ENCODE measurements around the gene OR9Q2. TPM values are rescaled to one million over a fixed set of nuclear protein-coding genes. Genes with fewer than 3 reads are reported as not detected.

OR9Q2 gene, protein sequence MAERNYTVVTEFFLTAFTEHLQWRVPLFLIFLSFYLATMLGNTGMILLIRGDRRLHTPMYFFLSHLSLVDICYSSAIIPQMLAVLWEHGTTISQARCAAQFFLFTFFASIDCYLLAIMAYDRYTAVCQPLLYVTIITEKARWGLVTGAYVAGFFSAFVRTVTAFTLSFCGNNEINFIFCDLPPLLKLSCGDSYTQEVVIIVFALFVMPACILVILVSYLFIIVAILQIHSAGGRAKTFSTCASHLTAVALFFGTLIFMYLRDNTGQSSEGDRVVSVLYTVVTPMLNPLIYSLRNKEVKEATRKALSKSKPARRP
- not detected for total RNA-seq

DNA sequence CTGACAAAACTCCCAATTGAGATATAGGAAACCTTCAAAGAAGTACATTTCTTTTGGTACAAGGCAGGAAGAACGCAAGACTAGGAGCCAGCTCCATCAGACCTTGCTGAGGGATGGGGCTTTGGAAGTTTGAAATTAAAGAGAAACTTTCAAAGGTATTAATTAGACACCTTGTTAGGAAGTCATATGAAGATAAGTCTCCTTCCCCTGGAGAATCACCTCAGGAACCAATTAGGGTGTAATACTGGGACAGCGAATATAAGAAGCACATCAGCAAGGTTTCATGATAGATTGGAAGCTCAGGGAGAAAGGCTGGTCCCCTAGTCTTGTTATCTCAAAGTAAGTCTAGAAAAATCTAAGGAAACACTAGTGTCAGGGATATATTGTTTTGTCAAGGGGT lies at the start of gene OR9Q2:
Gene OR9Q2, plus strand, starts transcription at position 301 of the 400 bp plus-strand sequence. CDS start 1,421 bp downstream, outside the sequence.
- intact Hi-C loops (cut with DNase I) = no loop called here
- TF ChIP-seq, protein P1, sequence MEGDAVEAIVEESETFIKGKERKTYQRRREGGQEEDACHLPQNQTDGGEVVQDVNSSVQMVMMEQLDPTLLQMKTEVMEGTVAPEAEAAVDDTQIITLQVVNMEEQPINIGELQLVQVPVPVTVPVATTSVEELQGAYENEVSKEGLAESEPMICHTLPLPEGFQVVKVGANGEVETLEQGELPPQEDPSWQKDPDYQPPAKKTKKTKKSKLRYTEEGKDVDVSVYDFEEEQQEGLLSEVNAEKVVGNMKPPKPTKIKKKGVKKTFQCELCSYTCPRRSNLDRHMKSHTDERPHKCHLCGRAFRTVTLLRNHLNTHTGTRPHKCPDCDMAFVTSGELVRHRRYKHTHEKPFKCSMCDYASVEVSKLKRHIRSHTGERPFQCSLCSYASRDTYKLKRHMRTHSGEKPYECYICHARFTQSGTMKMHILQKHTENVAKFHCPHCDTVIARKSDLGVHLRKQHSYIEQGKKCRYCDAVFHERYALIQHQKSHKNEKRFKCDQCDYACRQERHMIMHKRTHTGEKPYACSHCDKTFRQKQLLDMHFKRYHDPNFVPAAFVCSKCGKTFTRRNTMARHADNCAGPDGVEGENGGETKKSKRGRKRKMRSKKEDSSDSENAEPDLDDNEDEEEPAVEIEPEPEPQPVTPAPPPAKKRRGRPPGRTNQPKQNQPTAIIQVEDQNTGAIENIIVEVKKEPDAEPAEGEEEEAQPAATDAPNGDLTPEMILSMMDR (IDR thresholded peaks at IDR 0.05) = no peak
- DNase-seq = no peak

DNA sequence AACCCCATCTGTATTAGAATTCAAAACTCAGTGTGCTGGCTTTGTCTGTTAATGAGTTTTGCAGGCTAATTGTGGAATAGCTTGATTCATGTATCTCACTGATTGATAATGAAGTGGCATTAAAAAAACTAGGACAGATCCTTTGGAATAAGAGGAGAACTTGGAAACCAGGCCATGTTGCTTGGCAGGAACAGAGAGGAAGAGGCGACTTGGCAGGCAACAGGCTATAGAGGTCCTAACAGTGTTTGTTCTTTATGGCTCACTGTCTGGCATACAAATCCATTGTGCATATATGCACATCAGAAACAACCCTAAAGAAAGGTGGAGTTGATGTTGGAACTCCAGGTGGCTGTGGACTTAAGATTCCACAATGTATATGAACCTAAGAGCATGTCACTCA lies 46.1 kb upstream of the OR9Q2 start:
- no peaks in the 10 kb centered on the region for H3K36me3 ChIP-seq
- TF ChIP-seq, protein P1 (IDR thresholded peaks at IDR 0.05) = no peak
- H3K27ac ChIP-seq = no peak overlapping the region
- intact Hi-C loops (cut with DNase I) = no loop called here
- no peaks in the 10 kb centered on the region for H3K27me3 ChIP-seq
- no peaks in the 10 kb centered on the region for H3K4me1 ChIP-seq
- H3K4me3 ChIP-seq = no peak overlapping the region
- H3K9ac ChIP-seq (ENCODE audit: low read depth in 2 of 2, low read length in 2 of 2) = no peak overlapping the region
- no peaks in the 10 kb centered on the region for H3K9me3 ChIP-seq
- no peak for DNase-seq

More for the DNA sequence above, at the start of gene OR9Q2:
- Histone ChIP-seq H3K9me3 (no peaks in the 10 kb centered on the region), H3K27ac (no peak within 1 kb of the TSS), H3K4me1 (no peaks in the 10 kb centered on the region), H3K36me3 (no peaks in the 10 kb centered on the region), H3K9ac (ENCODE audit: low read depth in 2 of 2, low read length in 2 of 2) (no peak within 1 kb of the TSS), H3K27me3 (no peaks in the 10 kb centered on the region), H3K4me3 (no peak within 1 kb of the TSS)

DNA sequence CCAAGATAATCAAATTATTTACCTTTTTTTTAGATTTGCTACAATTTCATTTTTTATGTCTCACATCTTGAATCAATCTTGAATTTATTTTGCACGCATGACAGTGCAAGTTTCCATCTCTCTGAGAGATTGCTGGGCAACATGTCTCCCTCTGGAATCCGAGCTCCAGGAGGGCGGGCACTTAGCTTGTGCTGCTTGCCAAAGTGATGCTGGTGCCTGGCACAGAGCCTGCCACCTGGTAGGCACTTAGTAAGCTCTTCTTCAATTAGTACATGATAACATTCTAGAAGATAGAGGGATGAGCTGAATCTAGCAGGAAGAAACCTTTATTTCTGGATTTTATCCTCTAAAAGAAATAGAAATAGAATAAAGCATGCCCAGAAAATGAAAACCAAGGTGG lies 36.1 kb upstream of the OR9Q2 start:
- H3K4me1 ChIP-seq = no peaks in the 10 kb centered on the region

DNA sequence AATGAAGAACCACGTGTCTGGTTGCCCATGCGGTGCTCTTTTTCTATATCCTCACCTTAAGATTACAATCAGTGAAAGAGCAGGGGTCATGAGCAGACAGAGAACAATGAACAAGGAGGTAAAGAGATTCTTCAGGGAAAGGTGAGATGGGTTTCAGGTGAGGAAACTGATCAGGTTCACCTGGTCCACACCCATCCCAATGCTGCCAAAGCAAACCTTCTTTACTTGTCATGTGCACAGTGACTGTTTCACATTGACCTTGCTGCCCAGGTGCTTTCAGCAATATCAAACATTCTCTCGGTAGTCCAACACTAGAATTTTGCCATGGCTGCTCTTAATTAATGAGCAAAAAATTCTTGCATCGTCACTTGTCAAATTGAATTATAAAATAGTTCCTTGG lies 24.5 kb upstream of the OR9Q2 start:
- no peaks in the 10 kb centered on the region for H3K9me3 ChIP-seq
- no peak overlapping the region for H3K4me3 ChIP-seq
- H3K27ac ChIP-seq = no peak overlapping the region
- DNase-seq = peak; percentile 59
- H3K4me1 ChIP-seq = no peaks in the 10 kb centered on the region
- no peaks in the 10 kb centered on the region for H3K36me3 ChIP-seq
- H3K27me3 ChIP-seq = no peaks in the 10 kb centered on the region
- intact Hi-C loops (cut with DNase I) = no loop called here
- H3K9ac ChIP-seq (ENCODE audit: low read depth in 2 of 2, low read length in 2 of 2) = no peak overlapping the region
- TF ChIP-seq, protein P1 (IDR thresholded peaks at IDR 0.05) = no peak

More for the DNA sequence above, 36.1 kb upstream of the OR9Q2 start:
- Histone ChIP-seq H3K27ac (no peak overlapping the region), H3K4me3 (no peak overlapping the region), H3K36me3 (no peaks in the 10 kb centered on the region), H3K27me3 (no peaks in the 10 kb centered on the region), H3K9me3 (no peaks in the 10 kb centered on the region), H3K9ac (ENCODE audit: low read depth in 2 of 2, low read length in 2 of 2) (no peak overlapping the region)
- intact Hi-C loops (cut with DNase I) = no loop called here
- no peak for DNase-seq
- TF ChIP-seq, protein P1 (IDR thresholded peaks at IDR 0.05) = no peak

DNA sequence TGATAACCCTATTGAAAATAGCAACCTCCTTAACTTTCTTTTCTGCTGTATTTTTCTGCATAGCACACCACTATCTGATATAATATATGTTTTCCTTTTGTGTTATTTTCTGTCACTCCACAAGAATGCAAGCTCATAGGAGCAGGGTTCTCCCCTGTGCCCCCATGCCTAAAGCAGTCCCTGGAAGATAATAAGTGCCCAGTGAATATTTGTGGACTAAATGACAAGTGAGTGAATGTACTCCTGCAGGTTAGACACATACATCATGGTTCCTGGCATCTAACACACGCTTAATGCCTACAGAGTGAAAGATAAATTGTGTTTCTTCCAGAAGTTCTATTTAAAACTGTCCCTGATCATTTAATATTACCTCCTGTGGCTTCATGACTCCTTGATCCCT lies 23.9 kb upstream of the OR9Q2 start:
- Histone ChIP-seq H3K4me1 (no peaks in the 10 kb centered on the region), H3K9ac (ENCODE audit: low read depth in 2 of 2, low read length in 2 of 2) (peak overlapping the region in 1 of 2 donors; percentile 19), H3K27ac (no peak overlapping the region), H3K9me3 (no peaks in the 10 kb centered on the region), H3K4me3 (no peak overlapping the region), H3K27me3 (no peaks in the 10 kb centered on the region), H3K36me3 (no peaks in the 10 kb centered on the region)
- DNase-seq = no peak
- TF ChIP-seq, protein P1 (IDR thresholded peaks at IDR 0.05) = no peak
- intact Hi-C loops (cut with DNase I) = no loop called here
